ENCODE measurements around the gene TAF11. TPM values are rescaled to one million over a fixed set of nuclear protein-coding genes. Genes with fewer than 3 reads are reported as not detected.

The TAF11 gene
- total RNA-seq, 3 donors from 2014 or later (not counting 1 experiment from before 2014, with no cell fraction given), result 34.4 to 41.3 (median 36.2) TPM

DNA sequence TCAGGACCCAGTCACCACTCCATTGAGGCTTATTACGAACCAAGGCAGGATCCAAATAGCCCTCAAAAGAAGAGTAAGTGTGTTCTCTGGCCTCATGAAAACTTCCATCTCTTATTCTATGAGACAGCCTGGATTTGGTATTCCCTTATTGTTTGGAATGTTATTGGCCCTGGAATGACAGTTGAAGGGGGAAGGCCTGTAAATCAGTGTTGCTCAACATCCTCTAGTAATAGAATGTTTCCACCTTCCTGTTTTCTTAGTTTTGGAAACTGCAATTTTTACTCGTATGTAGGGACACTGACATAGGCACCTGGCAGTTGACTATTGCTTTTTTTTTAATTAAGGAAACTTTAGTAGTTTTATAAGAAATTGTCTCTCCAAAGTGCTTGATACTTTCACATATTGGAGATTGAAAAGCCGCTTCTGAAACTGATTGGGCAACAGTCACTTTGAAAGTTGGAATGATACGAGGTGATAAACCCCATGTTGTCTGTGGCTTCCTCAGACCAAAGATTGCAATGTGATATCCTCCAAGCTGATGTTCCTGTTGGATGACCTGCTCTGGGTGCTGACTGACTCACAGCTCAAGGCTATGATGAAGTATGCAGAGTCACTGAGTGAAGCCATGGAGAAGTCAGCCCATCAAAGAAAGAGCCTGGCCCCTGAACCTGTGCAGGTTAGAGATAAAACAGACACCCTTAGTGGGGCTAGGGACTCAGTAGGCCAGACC, 52.9 kb downstream of the TAF11 start:
- Histone ChIP-seq H3K9me3 (ENCODE audit: control insufficient read depth, insufficient read depth, low read length) (no peaks in the 10 kb centered on the region), H3K36me3 (ENCODE audit: control insufficient read depth, insufficient read depth, low read length) (peaks cover 26% of the 10 kb centered on the region), H3K4me3 (ENCODE audit: low read length) (no peak overlapping the region), H3K27me3 (ENCODE audit: control insufficient read depth, insufficient read depth, low read length) (no peaks in the 10 kb centered on the region), H3K4me1 (ENCODE audit: control insufficient read depth, insufficient read depth, low read length) (no peaks in the 10 kb centered on the region), H3K27ac (ENCODE audit: low read length) (no peak overlapping the region)
- DNase-seq (no peak), ATAC-seq (no peak)
- Mint-ChIP-seq H3K4me1 (no peaks in the 10 kb centered on the region), H3K9me3 (no peaks in the 10 kb centered on the region), H3K27ac (no peak overlapping the region), H3K36me3 (peaks cover 20% of the 10 kb centered on the region), H3K4me3 (no peak overlapping the region), H3K27me3 (ENCODE audit: low read depth in 2 of 2) (no peaks in the 10 kb centered on the region)
- 84% methylated on average over 4 of the region's 4 CpGs for WGBS (ENCODE audit: insufficient coverage)
- TF ChIP-seq, protein P1, sequence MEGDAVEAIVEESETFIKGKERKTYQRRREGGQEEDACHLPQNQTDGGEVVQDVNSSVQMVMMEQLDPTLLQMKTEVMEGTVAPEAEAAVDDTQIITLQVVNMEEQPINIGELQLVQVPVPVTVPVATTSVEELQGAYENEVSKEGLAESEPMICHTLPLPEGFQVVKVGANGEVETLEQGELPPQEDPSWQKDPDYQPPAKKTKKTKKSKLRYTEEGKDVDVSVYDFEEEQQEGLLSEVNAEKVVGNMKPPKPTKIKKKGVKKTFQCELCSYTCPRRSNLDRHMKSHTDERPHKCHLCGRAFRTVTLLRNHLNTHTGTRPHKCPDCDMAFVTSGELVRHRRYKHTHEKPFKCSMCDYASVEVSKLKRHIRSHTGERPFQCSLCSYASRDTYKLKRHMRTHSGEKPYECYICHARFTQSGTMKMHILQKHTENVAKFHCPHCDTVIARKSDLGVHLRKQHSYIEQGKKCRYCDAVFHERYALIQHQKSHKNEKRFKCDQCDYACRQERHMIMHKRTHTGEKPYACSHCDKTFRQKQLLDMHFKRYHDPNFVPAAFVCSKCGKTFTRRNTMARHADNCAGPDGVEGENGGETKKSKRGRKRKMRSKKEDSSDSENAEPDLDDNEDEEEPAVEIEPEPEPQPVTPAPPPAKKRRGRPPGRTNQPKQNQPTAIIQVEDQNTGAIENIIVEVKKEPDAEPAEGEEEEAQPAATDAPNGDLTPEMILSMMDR (IDR thresholded peaks at IDR 0.05), result no peak
- intact Hi-C loops (cut with micrococcal nuclease), result no loop called here

DNA sequence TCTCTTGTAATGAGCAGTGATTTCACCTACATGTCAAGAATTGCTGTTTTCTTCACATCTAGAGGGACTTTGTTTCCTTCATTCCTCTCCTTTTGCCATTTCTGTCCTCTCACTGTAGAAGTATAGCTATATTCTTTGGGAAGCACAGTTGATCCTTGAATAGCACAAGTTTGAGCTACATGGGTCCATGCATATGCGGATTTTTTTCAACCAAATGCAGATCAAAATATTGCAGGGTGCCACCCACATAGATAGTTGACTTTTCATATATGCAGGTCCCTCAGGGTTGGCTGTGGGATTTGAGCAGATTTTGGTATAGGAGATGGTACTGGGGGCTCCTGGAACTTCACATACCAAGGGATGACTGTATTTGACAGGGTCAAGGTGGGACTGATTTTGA, 54.9 kb downstream of the TAF11 start:
- Mint-ChIP-seq H3K4me1 (no peaks in the 10 kb centered on the region), H3K27me3 (ENCODE audit: low read depth in 2 of 2) (no peaks in the 10 kb centered on the region), H3K9me3 (no peaks in the 10 kb centered on the region), H3K27ac (no peak overlapping the region), H3K36me3 (peaks cover 20% of the 10 kb centered on the region), H3K4me3 (no peak overlapping the region)
- no peak overlapping the region for H3K4me3 ChIP-seq (ENCODE audit: low read length)
- WGBS (ENCODE audit: insufficient coverage), result 100% methylated on average over 1 of the region's 1 CpG
- H3K9me3 ChIP-seq (ENCODE audit: control insufficient read depth, insufficient read depth, low read length), result no peaks in the 10 kb centered on the region
- intact Hi-C loops (cut with micrococcal nuclease), result no loop called here
- ATAC-seq (no peak), DNase-seq (no peak)
- TF ChIP-seq, protein P1 (IDR thresholded peaks at IDR 0.05), result no peak
- H3K4me1 ChIP-seq (ENCODE audit: control insufficient read depth, insufficient read depth, low read length), result no peaks in the 10 kb centered on the region
- H3K27me3 ChIP-seq (ENCODE audit: control insufficient read depth, insufficient read depth, low read length), result no peaks in the 10 kb centered on the region
- H3K27ac ChIP-seq (ENCODE audit: low read length), result no peak overlapping the region
- H3K36me3 ChIP-seq (ENCODE audit: control insufficient read depth, insufficient read depth, low read length), result peaks cover 29% of the 10 kb centered on the region

DNA sequence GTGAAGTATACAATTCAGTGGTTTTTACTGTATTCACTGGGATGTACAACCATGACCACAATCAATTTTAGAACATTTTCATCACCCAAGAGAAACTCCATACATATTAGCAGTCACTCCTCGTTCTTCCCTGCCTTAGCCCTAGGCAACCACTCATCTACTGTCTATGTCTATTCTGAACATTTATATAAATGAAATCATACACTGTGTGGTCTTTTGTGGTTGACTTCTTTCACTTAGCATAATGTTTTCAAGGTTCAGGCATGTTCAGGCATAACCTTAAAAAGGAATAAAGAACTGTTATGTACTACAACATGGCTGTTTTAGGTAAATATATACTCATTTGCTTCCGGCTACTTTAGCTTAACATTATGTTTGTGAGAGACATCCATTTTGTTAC, 58.7 kb downstream of the TAF11 start:
- H3K4me3 Mint-ChIP-seq, result no peak overlapping the region
- H3K27me3 ChIP-seq (ENCODE audit: control insufficient read depth, insufficient read depth, low read length), result no peaks in the 10 kb centered on the region
- no peaks in the 10 kb centered on the region for H3K4me1 ChIP-seq (ENCODE audit: control insufficient read depth, insufficient read depth, low read length)
- ATAC-seq, result no peak
- no peaks in the 10 kb centered on the region for H3K9me3 ChIP-seq (ENCODE audit: control insufficient read depth, insufficient read depth, low read length)
- H3K4me1 Mint-ChIP-seq, result no peaks in the 10 kb centered on the region
- peaks cover 13% of the 10 kb centered on the region for H3K36me3 ChIP-seq (ENCODE audit: control insufficient read depth, insufficient read depth, low read length)
- TF ChIP-seq, protein P1 (IDR thresholded peaks at IDR 0.05), result no peak
- peak overlapping the region in 1 of 2 donors; percentile 10 for H3K27ac Mint-ChIP-seq
- H3K9me3 Mint-ChIP-seq, result no peaks in the 10 kb centered on the region
- peaks cover 6% of the 10 kb centered on the region for H3K36me3 Mint-ChIP-seq
- no peak overlapping the region for H3K4me3 ChIP-seq (ENCODE audit: low read length)
- no CpG with 5 or more reads among the region's 2 CpGs for WGBS (ENCODE audit: insufficient coverage)
- DNase-seq, result no peak
- intact Hi-C loops (cut with micrococcal nuclease), result no loop called here
- no peaks in the 10 kb centered on the region for H3K27me3 Mint-ChIP-seq (ENCODE audit: low read depth in 2 of 2)
- H3K27ac ChIP-seq (ENCODE audit: low read length), result no peak overlapping the region

Other genes with a start within 250 kb of the TAF11 start
- gene ILRUN, start 191.3 kb downstream of the TAF11 start, total RNA-seq, result 100 to 1,000 TPM in 1 of 3 donors, 10 to 100 TPM in 2; 91.2 to 101 (median 92.3) TPM
- 10 to 100 TPM; 53.5 to 55.6 (median 55.5) TPM for gene SNRPC, start 130.5 kb downstream of the TAF11 start, total RNA-seq
- 10 to 100 TPM; 16.6 to 17.5 (median 17.1) TPM for gene BLTP3A, start 96.0 kb downstream of the TAF11 start, total RNA-seq
- 10 to 100 TPM; 10.4 to 11.5 (median 10.9) TPM for gene ANKS1A, start 1.2 kb upstream of the TAF11 start, total RNA-seq